Astrocyte of the cerebellum (primary cell): ENCODE results near the gene VBP1.

ENCODE experiments used
- DNase-seq: peaks from one replicate; pipeline ENCODE4 v3.0.0-alpha.2; 2011; ENCODE audit warnings: low read depth
- H3K4me3 ChIP-seq: 2 replicates; pipeline ENCODE4 v1.5.1; 2011; ENCODE audit warnings: mild to moderate bottlenecking, low read depth, low read length, moderate library complexity
- in situ Hi-C: cut with HindIII; loops from 2 replicates; pipeline ENCODE4 v1.10.0; 2017; ENCODE audit warnings: low sequenced_read_pairs
- TF ChIP-seq, protein P1 (sequence below): IDR thresholded peaks from 2 replicates; pipeline ENCODE4 v1.5.1; 2012; ENCODE audit warnings: low read length, low read depth, moderate library complexity, mild to moderate bottlenecking; ENCODE audit errors: missing control alignments

Gene VBP1

GRCh38 chrX:155235891-155236290 is 19.6 kb downstream of the VBP1 start:
- no peak for DNase-seq
- in situ Hi-C loops = no loop called here
- H3K4me3 ChIP-seq = no peak overlapping the region
- TF ChIP-seq, protein P1, sequence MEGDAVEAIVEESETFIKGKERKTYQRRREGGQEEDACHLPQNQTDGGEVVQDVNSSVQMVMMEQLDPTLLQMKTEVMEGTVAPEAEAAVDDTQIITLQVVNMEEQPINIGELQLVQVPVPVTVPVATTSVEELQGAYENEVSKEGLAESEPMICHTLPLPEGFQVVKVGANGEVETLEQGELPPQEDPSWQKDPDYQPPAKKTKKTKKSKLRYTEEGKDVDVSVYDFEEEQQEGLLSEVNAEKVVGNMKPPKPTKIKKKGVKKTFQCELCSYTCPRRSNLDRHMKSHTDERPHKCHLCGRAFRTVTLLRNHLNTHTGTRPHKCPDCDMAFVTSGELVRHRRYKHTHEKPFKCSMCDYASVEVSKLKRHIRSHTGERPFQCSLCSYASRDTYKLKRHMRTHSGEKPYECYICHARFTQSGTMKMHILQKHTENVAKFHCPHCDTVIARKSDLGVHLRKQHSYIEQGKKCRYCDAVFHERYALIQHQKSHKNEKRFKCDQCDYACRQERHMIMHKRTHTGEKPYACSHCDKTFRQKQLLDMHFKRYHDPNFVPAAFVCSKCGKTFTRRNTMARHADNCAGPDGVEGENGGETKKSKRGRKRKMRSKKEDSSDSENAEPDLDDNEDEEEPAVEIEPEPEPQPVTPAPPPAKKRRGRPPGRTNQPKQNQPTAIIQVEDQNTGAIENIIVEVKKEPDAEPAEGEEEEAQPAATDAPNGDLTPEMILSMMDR = no peak

- no peak overlapping the region for H3K4me3 ChIP-seq
- in situ Hi-C loops = no loop called here
- no peak for DNase-seq
- TF ChIP-seq, protein P1 = no peak
Measured at GRCh38 chrX:155237719-155238118, 21.5 kb downstream of the VBP1 start.

DNA sequence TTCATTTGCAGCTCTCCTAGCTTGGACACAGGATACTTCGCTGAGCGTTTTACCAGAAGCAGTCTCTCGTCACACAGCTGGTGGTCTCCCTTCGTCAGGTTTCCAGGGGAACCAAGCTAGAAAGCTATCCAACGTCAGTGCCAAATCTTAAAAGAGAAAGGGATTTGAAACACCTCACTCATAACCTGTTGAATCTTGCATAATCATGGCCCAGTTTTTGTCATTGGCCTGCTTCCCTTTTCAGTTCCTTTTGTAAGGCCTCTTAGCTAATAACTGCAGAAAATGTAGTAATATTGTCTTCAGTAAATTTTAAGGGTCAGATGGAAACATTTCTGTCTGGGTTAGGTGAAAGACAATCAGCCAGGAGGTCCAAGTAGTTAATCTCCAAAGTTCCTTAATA is 26.0 kb downstream of the VBP1 start:
- H3K4me3 ChIP-seq = no peak overlapping the region
- DNase-seq = no peak
- in situ Hi-C loops = no loop called here
- TF ChIP-seq, protein P1 = no peak

DNA sequence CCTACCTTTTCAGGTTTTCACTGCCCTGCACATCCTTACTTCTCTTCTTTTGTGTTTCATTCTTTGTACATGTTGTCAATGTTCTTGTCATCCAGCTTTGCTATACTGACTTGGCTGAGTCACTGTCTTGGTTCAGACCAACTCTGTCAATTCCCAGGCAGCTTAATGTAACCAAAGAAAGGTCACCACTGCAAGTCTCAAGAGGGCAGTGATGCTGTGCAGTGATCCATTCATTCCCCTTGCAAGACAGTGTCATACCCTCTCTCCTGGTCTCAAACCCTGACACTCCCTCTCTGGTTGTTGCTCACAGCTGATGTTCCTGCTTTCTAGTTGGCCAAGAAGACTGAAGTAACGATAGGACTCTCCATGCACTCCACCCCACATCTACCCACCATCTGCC is 30.5 kb downstream of the VBP1 start:
- TF ChIP-seq, protein P1 = no peak

DNA sequence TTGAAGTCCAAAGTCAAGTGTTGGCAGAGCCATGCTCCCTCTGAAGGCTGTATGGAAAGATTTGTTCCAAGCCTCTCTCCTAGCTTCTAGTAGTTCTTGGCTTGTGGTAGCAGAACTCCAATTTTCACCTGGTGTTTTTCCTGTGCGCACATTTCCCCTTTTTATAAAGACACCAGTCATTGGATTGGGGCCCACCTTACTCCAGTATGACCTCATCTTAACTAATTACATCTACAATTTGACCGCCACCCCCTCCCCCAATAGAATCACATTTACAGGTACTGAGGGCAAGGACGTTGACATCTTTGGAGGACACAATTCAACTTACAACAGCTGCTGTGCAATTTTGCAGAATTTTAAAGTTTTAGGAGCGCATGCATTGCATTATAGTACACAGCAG is 31.2 kb downstream of the VBP1 start:
- in situ Hi-C loops = no loop called here
- TF ChIP-seq, protein P1 = no peak
- DNase-seq = no peak
- H3K4me3 ChIP-seq = no peak overlapping the region

More for the DNA sequence above, 30.5 kb downstream of the VBP1 start:
- in situ Hi-C loops = no loop called here
- no peak for DNase-seq
- no peak overlapping the region for H3K4me3 ChIP-seq

- in situ Hi-C loops = no loop called here
- DNase-seq = no peak
- H3K4me3 ChIP-seq = no peak overlapping the region
- TF ChIP-seq, protein P1 = no peak
Measured at GRCh38 chrX:155251391-155251790, 35.1 kb downstream of the VBP1 start.

DNA sequence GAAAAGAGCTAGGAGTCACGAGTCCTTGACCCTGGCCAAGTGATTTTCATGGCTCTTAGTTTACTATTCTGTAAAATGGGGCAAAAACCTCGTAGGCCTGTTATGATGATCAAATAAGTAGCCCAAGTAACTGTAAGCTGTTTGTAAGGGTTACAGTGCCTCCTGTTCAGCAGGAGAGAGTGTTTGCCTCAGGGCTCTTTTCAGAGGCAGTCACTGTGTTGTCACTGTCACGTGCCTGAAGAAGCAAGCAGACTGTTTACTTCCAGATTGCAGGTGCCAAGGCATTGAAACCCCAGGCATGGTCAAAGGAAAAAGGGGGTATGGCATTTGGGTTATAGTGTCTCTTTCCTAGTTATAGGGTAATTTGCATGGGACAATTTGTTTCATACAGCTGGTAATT is 43.5 kb downstream of the VBP1 start:
- no peak overlapping the region for H3K4me3 ChIP-seq
- TF ChIP-seq, protein P1 = no peak
- in situ Hi-C loops = no loop called here
- no peak for DNase-seq
